IPS-18c (cell line): ENCODE results near the gene INHBB.
"Not testable (repeated sequence)": the region's sequence is repeated elsewhere in the genome, so short reads cannot be mapped to it uniquely, and the experiment has no call there.

Source experiments
- H3K4me3 ChIP-seq: 2 replicates; pipeline ENCODE4 v1.7.0; 2013; ENCODE audit warnings: low read depth, mild to moderate bottlenecking, low read length, moderate library complexity; ENCODE audit not compliant: insufficient read depth
- H3K9me3 ChIP-seq: one replicate; pipeline ENCODE4 v1.6.1; 2013; ENCODE audit warnings: mild to moderate bottlenecking, low read length, moderate library complexity; ENCODE audit not compliant: control insufficient read depth, insufficient read depth

Gene INHBB

GRCh38 chr2:120346026-120346666, at the start of gene INHBB:
INHBB (plus strand) TSS chr2:120346136; CDS start chr2:120346189, 53 bp downstream.
- H3K4me3 ChIP-seq: peak within 1 kb of the TSS; percentile 28

DNA sequence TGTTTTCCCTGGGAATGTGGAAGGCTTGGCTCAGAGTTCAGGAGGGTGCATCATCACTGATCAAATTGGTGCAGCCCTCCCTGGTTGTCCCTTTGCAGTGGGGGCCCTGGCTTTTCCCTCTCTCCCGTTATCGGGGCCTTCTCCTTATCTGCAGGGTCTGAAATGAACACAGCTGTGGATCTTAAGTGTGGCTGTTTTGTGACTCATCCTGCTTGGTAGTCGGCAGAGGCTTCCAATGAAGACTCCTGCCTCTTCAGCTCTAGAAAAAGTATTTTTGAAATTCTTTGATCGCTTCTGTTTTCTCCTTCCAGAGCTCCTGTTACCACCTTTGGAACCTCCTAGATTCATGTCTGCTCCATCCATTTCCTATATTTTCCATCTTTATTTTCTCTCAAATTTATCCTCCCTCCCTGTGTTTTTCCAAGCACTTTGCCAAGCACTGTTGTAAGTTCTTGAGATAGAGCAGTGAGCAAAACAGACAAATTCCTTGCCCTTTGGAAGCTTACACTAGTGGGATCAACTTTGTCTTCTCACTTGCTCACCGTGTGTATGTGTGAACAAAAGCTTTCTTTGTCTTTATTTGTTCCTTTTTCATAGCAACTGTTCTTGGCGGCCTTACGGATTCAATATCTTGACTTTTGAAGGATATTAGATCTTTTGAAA, 47.6 kb upstream of the INHBB start:
- H3K9me3 ChIP-seq: no peaks in the 10 kb centered on the region
- H3K4me3 ChIP-seq: no peak overlapping the region

More at GRCh38 chr2:120346026-120346666, at the start of gene INHBB:
- H3K9me3 ChIP-seq: no peaks in the 10 kb centered on the region

DNA sequence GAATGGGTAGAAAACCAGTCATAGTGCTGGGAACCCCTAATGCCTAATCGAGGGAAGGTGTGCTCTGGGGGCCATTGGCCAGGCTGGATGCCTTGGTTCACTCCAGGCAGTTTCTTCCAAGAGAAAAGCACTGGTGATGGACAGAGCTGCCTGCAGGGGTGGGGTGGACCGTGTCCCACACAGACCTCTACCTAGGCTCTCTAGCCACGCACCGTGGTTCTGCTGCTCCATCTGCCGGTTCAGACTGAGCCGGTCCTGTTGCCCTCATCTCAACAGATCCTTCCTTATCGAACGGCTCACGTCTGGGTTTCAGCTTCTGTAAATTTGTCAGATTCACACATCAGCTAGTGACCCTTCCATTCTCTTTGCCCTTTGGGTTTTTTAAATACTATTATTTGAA, 46.9 kb upstream of the INHBB start:
- no peaks in the 10 kb centered on the region for H3K9me3 ChIP-seq
- H3K4me3 ChIP-seq: no peak overlapping the region; the same call in 1 of the 2 replicates

DNA sequence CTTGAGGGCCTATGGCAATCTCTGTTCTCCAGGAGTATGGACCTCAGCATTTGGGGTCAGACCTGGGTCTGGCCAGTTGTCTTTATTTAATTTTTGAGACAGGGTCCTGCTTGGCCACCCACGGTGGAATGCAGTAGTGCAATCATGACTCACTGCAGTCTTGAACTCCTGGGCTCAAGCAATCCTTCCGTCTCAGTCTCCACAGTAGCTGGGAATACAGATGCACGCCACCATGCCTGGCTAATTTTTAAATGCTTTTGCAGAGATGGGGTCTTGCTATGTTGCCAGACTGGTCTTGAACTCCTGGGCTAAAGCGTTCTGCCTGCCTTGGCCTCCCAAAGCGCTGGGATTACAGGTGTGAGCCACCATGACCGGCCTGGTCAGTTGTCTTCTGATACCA, 46.4 kb upstream of the INHBB start:
- no peak overlapping the region for H3K4me3 ChIP-seq
- H3K9me3 ChIP-seq: no peaks in the 10 kb centered on the region

DNA sequence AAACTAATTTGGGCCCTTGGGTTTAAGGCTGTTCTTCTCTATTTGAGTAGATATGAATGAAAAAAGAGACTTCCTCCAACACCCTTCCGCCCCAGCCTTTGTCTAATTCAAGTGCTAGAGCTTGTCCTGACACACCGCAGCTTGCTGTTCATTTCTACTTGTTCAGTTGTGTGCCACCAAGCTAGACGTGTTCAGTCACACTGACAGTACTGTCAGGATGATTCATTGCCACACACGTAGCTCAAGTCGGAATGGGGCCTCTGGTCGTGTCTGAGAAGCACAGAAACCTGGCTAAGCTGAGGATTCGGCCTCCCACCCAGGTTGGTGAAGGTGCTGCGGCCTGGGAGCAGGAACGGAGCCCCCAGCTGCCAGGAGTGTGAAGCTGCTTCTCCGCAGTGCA, 45.6 kb upstream of the INHBB start:
- no peak overlapping the region for H3K4me3 ChIP-seq
- no peaks in the 10 kb centered on the region for H3K9me3 ChIP-seq

DNA sequence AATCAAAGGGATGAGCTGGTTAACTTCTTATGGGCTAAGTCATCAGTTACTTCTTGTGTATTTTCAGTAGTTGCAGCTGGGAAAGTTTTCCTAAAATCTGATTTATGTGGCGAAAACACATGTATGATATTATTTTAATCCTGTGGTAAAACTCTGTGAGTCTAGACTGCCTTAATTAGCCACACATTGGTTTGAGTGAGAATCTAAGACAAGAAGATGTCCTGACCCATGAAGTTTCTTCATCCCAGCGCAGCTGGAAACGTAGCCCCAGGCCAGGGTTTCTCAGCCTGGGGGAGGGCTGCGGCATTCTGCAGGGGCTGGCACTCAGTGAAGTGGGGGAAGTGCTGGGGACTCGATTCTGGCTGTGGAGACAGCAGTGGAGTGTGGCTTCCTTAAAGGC, 44.7 kb upstream of the INHBB start:
- H3K9me3 ChIP-seq: no peaks in the 10 kb centered on the region
- no peak overlapping the region for H3K4me3 ChIP-seq

- H3K4me3 ChIP-seq: no peak overlapping the region
- no peaks in the 10 kb centered on the region for H3K9me3 ChIP-seq
Observed at GRCh38 chr2:120302301-120302700, 43.6 kb upstream of the INHBB start.

DNA sequence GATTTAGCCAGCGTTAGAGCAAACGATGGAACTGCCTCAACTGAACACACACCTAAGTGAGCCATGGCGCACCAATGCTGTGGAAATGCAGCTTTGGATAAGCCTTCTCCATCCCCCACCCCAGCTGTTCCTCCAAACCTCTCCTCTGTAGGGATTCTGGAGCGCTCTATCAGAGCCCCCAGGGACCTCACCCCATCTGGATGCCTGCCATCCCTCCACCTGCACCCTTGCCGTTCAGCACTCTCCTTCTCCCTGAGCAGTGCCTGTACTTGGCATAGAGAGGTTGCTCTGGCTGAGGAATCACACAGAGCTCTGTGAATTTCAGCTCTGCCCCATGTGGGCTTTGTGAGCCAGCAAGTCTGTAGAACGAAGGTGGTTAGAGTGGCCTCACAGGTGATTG, 42.8 kb upstream of the INHBB start:
- no peak overlapping the region for H3K4me3 ChIP-seq
- H3K9me3 ChIP-seq: no peaks in the 10 kb centered on the region

GRCh38 chr2:120305296-120305695, 40.6 kb upstream of the INHBB start:
- no peak overlapping the region for H3K4me3 ChIP-seq
- H3K9me3 ChIP-seq: no peaks in the 10 kb centered on the region

DNA sequence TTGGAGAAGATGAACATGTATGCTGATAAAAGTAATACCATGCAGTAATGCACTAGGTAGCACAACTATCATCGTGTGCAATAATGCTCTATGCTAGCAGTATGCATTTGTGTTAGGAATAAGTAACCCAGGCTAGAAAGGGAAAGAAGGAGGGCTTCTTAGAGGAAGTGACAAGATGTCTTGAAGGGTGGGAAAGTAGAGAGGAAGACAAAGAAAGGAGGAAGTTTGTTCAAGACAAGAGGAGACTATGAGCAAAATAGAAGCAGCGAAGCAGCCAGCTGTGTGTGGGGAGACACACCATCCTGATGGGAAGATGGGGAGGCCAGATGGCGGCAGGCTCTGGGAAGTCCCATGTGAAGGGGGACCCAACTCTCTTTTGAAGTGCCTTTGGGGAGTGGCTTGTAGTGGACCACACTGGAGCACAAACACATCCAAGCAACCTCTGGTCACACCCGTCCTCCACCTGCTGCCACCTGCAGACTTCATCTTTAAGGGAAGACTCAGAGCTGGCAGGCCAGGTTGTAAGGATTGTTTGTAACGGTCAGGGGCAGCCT, 39.9 kb upstream of the INHBB start:
- no peaks in the 10 kb centered on the region for H3K9me3 ChIP-seq
- H3K4me3 ChIP-seq: no peak overlapping the region

GRCh38 chr2:120307482-120307881, 38.5 kb upstream of the INHBB start:
- Histone ChIP-seq H3K9me3 (no peaks in the 10 kb centered on the region), H3K4me3 (no peak overlapping the region)

DNA sequence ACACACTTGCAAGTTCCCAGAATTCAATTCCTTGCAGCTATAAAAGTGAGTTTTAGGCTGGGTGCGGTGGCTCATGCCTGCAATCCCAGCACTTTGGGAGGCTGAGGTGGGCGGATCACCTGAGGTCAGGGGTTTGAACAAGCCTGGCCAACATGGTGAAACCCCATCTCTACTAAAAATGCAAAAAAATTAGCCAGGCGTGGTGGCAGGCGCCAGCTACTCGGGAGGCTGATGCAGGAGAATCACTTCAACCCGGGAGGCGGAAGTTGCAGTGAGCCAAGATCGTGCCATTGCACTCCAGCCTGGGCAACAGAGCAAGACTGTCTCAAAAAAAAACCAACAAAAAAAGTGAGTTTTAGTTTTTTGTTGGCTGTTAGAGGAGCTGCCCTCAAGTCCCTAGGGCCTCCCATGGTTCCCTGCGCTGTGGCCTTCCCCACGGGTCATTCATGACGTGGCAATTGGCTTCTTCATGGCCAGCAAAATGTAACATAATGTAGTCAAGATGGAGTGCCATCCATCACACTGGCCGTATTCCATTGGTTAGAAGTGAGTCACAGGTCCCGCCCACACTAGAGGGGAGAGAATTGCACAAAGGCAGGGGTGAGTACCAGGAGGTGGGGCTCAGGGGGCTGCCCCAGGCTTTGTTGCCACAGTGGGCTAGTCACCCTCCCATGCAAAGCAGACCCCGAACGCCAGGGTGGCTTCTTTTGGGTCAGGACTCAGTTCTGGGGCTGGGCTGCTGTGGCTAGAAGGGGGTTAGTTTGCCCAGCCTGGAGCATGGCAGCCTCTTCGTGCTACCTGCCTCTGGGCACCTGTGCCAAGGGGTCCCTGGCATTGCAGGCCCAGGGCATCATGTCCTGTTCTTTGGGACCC, 37.7 kb upstream of the INHBB start:
- Histone ChIP-seq H3K4me3 (no peak overlapping the region), H3K9me3 (no peaks in the 10 kb centered on the region)

GRCh38 chr2:120310136-120310535, 35.8 kb upstream of the INHBB start:
- H3K4me3 ChIP-seq: no peak overlapping the region
- H3K9me3 ChIP-seq: no peaks in the 10 kb centered on the region

DNA sequence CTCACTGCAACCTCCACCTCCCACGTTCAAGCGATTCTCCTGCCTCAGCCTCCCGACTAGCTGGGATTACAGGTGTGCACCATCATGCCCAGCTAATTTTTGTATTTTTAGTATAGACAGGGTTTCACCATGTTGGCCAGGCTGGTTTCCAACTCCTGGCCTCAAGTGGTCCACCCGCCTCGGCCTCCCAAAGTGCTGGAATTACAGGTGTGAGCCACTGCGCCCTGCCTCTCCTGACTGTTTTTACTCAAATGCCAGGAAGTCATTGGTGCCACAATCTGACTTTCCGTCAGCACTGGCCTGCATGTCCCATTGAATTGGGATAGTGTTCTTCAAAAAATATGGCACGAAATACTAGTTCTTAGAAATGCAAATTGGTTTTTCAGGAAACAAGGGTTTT, 35.1 kb upstream of the INHBB start:
- not testable (repeated sequence) for H3K9me3 ChIP-seq

DNA sequence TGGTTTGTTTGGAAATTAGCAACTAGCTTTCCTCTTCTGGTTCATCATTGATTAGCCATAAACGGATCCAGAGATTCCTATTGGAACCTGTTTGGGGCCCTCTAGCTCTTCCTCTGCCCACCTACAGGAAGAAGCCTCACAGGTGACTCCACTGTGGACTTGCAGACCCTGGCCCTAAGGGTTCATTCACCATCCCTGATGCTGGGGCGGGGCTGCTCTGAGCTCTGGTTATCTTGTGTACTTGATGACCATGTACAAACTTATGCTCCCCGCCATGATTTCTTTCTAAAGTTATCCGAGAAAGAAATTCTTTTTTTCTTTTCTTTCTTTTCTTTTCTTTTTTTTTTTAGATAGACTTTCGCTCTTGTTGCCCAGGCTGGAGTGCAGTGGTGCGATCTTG, 33.9 kb upstream of the INHBB start:
- Histone ChIP-seq H3K9me3 (no peaks in the 10 kb centered on the region), H3K4me3 (no peak overlapping the region)

More for the DNA sequence above, 35.1 kb upstream of the INHBB start:
- not testable (repeated sequence) for H3K4me3 ChIP-seq

DNA sequence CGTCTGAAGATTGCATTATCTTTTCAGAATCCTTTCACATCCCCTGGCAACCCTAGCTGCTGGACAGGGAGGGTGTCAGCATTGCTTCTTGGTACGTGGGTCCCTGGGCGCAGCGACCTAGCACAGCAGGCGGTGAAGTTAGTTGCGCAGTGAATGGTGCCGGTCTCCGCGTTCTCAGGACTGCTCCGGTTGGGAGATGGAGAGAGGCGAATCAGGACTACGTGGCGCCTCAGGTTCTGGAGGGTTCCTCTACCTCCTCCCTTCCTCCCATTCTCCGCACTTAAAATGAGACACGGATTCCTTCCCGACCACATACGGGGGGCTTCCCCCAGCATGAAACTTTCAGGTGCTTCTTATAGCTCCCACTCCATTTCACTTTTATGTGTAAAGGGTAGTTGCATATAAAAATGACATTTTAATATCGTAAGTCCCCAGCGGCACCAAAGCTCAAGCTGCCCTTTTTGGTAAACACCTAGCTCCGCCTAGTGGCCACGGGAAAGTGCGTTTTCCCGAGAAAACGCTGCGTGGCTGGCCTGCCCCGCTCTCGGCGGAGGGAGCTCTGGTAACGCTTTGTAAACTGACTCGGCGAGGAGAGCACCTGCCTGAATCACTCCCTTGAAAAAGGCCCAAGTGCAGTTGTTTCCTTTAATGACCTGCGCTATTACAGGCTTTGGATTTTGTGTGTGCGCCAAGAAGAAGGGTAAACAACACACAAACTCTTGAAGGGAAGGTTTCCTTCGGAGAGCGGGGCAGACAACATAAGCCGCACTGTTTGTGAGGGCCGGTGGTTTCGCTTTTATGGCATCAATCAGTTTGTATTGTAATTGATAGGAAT, 32.9 kb upstream of the INHBB start:
- Histone ChIP-seq H3K4me3 (no peak overlapping the region; the same call in 1 of the 2 replicates), H3K9me3 (no peaks in the 10 kb centered on the region)
